Subcutaneous abdominal adipose tissue (tissue), 5 donors: ENCODE measurements around the gene ABLIM2.

Source experiments
- H3K27ac ChIP-seq: one replicate; pipeline ENCODE4 v1.7.0; 2013; ENCODE audit warnings: low read depth, mild to moderate bottlenecking, inconsistent platforms, low read length, moderate library complexity
- H3K27me3 ChIP-seq, 5 donors: one replicate each; pipeline ENCODE4 v1.7.0; 2013; ENCODE audit warnings: low read length in 5 of 5, inconsistent platforms in 1 of 5; ENCODE audit not compliant: control insufficient read depth in 5 of 5, insufficient read depth in 4 of 5
- H3K36me3 ChIP-seq, 5 donors: one replicate each; pipeline ENCODE4 v1.7.0; 2013; ENCODE audit warnings: low read length in 5 of 5; ENCODE audit not compliant: control insufficient read depth in 5 of 5, insufficient read depth in 5 of 5
- H3K4me1 ChIP-seq, 5 donors: one replicate each; pipeline ENCODE4 v1.7.0; 2013; ENCODE audit warnings: low read length in 5 of 5, mild to moderate bottlenecking in 3 of 5, moderate library complexity in 1 of 5; ENCODE audit not compliant: control insufficient read depth in 5 of 5, insufficient read depth in 5 of 5
- H3K4me3 ChIP-seq, 5 donors: one replicate each; pipeline ENCODE4 v1.7.0; 2013; ENCODE audit warnings: low read length in 5 of 5, low read depth in 1 of 5
- H3K9ac ChIP-seq, 5 donors: one replicate each; pipeline ENCODE4 v1.7.0; 2013; ENCODE audit warnings: low read length in 5 of 5, mild to moderate bottlenecking in 4 of 5, moderate library complexity in 3 of 5
- H3K9me3 ChIP-seq, 5 donors: one replicate each; pipeline ENCODE4 v1.7.0; 2013; ENCODE audit warnings: low read length in 5 of 5; ENCODE audit not compliant: control insufficient read depth in 5 of 5
- donor health status: healthy.
- donor health status: healthy.
- donor health status: healthy.
- donor health status: healthy.
- donor health status: healthy.

The ABLIM2 gene

GRCh38 chr4:8108991-8109390 lies 49.6 kb downstream of the ABLIM2 start:
- peaks cover 0 to 10% (median 9%) of the 10 kb centered on the region in 5 donors for H3K27me3 ChIP-seq
- H3K9me3 ChIP-seq, result peaks cover 0 to 8% (median 3%) of the 10 kb centered on the region in 5 donors
- no peak overlapping the region for H3K4me3 ChIP-seq
- H3K9ac ChIP-seq, result no peak overlapping the region
- no peak overlapping the region for H3K27ac ChIP-seq
- peaks cover 0 to 13% (median 2%) of the 10 kb centered on the region in 5 donors for H3K4me1 ChIP-seq
- H3K36me3 ChIP-seq, result peaks cover 0 to 3% (median 0%) of the 10 kb centered on the region in 5 donors

GRCh38 chr4:8108261-8108660 lies 50.4 kb downstream of the ABLIM2 start:
- H3K9ac ChIP-seq, result no peak overlapping the region
- peaks cover 0 to 13% (median 9%) of the 10 kb centered on the region in 5 donors for H3K27me3 ChIP-seq
- no peak overlapping the region for H3K4me3 ChIP-seq
- peaks cover 0 to 8% (median 3%) of the 10 kb centered on the region in 5 donors for H3K9me3 ChIP-seq
- peaks cover 0 to 3% (median 0%) of the 10 kb centered on the region in 5 donors for H3K36me3 ChIP-seq
- H3K4me1 ChIP-seq, result peaks cover 0 to 6% (median 0%) of the 10 kb centered on the region in 5 donors
- H3K27ac ChIP-seq, result no peak overlapping the region

GRCh38 chr4:8107146-8107657 lies 51.4 kb downstream of the ABLIM2 start:
- no peak overlapping the region for H3K9ac ChIP-seq
- no peak overlapping the region for H3K4me3 ChIP-seq
- peaks cover 0 to 3% (median 0%) of the 10 kb centered on the region in 5 donors for H3K36me3 ChIP-seq
- H3K9me3 ChIP-seq, result peaks cover 0 to 8% (median 3%) of the 10 kb centered on the region in 5 donors
- H3K27ac ChIP-seq, result no peak overlapping the region
- peaks cover 0 to 17% (median 9%) of the 10 kb centered on the region in 5 donors for H3K27me3 ChIP-seq
- no peaks in the 10 kb centered on the region for H3K4me1 ChIP-seq

- Histone ChIP-seq H3K4me3 (no peak overlapping the region), H3K9ac (no peak overlapping the region), H3K27me3 (peaks cover 0 to 21% (median 9%) of the 10 kb centered on the region in 5 donors), H3K9me3 (peaks cover 0 to 8% (median 3%) of the 10 kb centered on the region in 5 donors), H3K4me1 (peaks cover 0 to 3% (median 0%) of the 10 kb centered on the region in 5 donors), H3K27ac (no peak overlapping the region), H3K36me3 (peaks cover 0 to 3% (median 0%) of the 10 kb centered on the region in 5 donors)
These were observed 52.1 kb downstream of the ABLIM2 start for GRCh38 chr4:8106451-8107025.

GRCh38 chr4:8105306-8106100 lies 53.1 kb downstream of the ABLIM2 start:
- no peak overlapping the region for H3K4me3 ChIP-seq
- no peak overlapping the region for H3K9ac ChIP-seq
- H3K36me3 ChIP-seq, result peaks cover 0 to 3% (median 0%) of the 10 kb centered on the region in 5 donors
- H3K4me1 ChIP-seq, result peaks cover 0 to 13% (median 8%) of the 10 kb centered on the region in 5 donors
- no peak overlapping the region for H3K27ac ChIP-seq
- peaks cover 0 to 8% (median 3%) of the 10 kb centered on the region in 5 donors for H3K9me3 ChIP-seq
- H3K27me3 ChIP-seq, result peaks cover 0 to 21% (median 9%) of the 10 kb centered on the region in 5 donors

GRCh38 chr4:8104491-8105305 lies 53.9 kb downstream of the ABLIM2 start:
- Histone ChIP-seq H3K36me3 (peaks cover 0 to 3% (median 0%) of the 10 kb centered on the region in 5 donors), H3K27me3 (peaks cover 0 to 15% (median 6%) of the 10 kb centered on the region in 5 donors), H3K27ac (no peak overlapping the region), H3K9ac (no peak overlapping the region), H3K4me1 (peaks cover 5 to 20% (median 15%) of the 10 kb centered on the region in 5 donors), H3K9me3 (peaks cover 0 to 8% (median 3%) of the 10 kb centered on the region in 5 donors), H3K4me3 (no peak overlapping the region)

- H3K36me3 ChIP-seq, result peaks cover 0 to 3% (median 0%) of the 10 kb centered on the region in 5 donors
- peaks cover 0 to 8% (median 3%) of the 10 kb centered on the region in 5 donors for H3K9me3 ChIP-seq
- peaks cover 5 to 26% (median 18%) of the 10 kb centered on the region in 5 donors for H3K4me1 ChIP-seq
- H3K9ac ChIP-seq, result no peak overlapping the region
- H3K27me3 ChIP-seq, result peaks cover 0 to 14% (median 3%) of the 10 kb centered on the region in 5 donors
- no peak overlapping the region for H3K4me3 ChIP-seq
- H3K27ac ChIP-seq, result no peak overlapping the region
These were observed 54.9 kb downstream of the ABLIM2 start for GRCh38 chr4:8103421-8104390.

GRCh38 chr4:8102831-8103230 lies 55.8 kb downstream of the ABLIM2 start:
- Histone ChIP-seq H3K27me3 (peaks cover 0 to 14% (median 3%) of the 10 kb centered on the region in 5 donors), H3K4me1 (peaks cover 5 to 29% (median 19%) of the 10 kb centered on the region in 5 donors), H3K9ac (no peak overlapping the region), H3K9me3 (peaks cover 0 to 6% (median 2%) of the 10 kb centered on the region in 5 donors), H3K4me3 (no peak overlapping the region), H3K36me3 (peaks cover 0 to 3% (median 0%) of the 10 kb centered on the region in 5 donors), H3K27ac (no peak overlapping the region)

- H3K27me3 ChIP-seq, result peaks cover 0 to 14% (median 0%) of the 10 kb centered on the region in 5 donors
- peaks cover 0 to 3% (median 0%) of the 10 kb centered on the region in 5 donors for H3K36me3 ChIP-seq
- no peak overlapping the region for H3K4me3 ChIP-seq
- no peak overlapping the region for H3K9ac ChIP-seq
- peaks cover 5 to 37% (median 27%) of the 10 kb centered on the region in 5 donors for H3K4me1 ChIP-seq
- peaks cover 0 to 2% (median 0%) of the 10 kb centered on the region in 5 donors for H3K9me3 ChIP-seq
- H3K27ac ChIP-seq, result no peak overlapping the region
These were observed 56.6 kb downstream of the ABLIM2 start for GRCh38 chr4:8102076-8102355.
